IMR-90 (cell line): ENCODE results near the gene RHOBTB1.

ENCODE experiments used
- BHLHE40 ChIP-seq: fragments of 150-350 bp; IDR thresholded peaks from 2 replicates; pipeline ENCODE4 v1.6.1; 2016; ENCODE audit warnings: mild to moderate bottlenecking, low read depth, low read length
- CEBPB ChIP-seq: IDR thresholded peaks from 2 replicates; pipeline ENCODE4 v1.6.1; 2012; ENCODE audit warnings: low read depth, low read length, improper control_type of control experiment
- CTCF ChIP-seq: conservative IDR thresholded peaks from 2 replicates; pipeline ENCODE4 v1.5.1; 2012; ENCODE audit warnings: mild to moderate bottlenecking, low read depth, low read length, improper control_type of control experiment
- ELK1 ChIP-seq: fragments of 150-350 bp; IDR thresholded peaks from 2 replicates; pipeline ENCODE4 v1.6.1; 2016; ENCODE audit warnings: low read depth, mild to moderate bottlenecking, low read length, moderate library complexity, borderline replicate concordance
- MAFK ChIP-seq: IDR thresholded peaks from 2 replicates; pipeline ENCODE4 v1.6.1; 2012; ENCODE audit warnings: low read depth, low read length, improper control_type of control experiment
- MAZ ChIP-seq: IDR thresholded peaks from 2 replicates; pipeline ENCODE4 v1.6.1; 2012; ENCODE audit warnings: low read depth, mild to moderate bottlenecking, low read length, improper control_type of control experiment, moderate library complexity, borderline replicate concordance
- NFE2L2 ChIP-seq: fragments of 150-350 bp; IDR thresholded peaks from 2 replicates; pipeline ENCODE4 v1.6.1; 2016; ENCODE audit warnings: low read depth, mild to moderate bottlenecking, low read length
- POLR2A ChIP-seq: IDR thresholded peaks from 2 replicates; pipeline ENCODE4 v1.6.1; 2012; ENCODE audit warnings: mild to moderate bottlenecking, low read depth, low read length
- RCOR1 ChIP-seq: IDR thresholded peaks from 2 replicates; pipeline ENCODE4 v1.6.1; 2012; ENCODE audit warnings: mild to moderate bottlenecking, low read length, improper control_type of control experiment; ENCODE audit not compliant: insufficient replicate concordance
- RFX5 ChIP-seq: IDR thresholded peaks from 2 replicates; pipeline ENCODE4 v1.8.0; 2012; ENCODE audit warnings: low read depth, mild to moderate bottlenecking, low read length, moderate library complexity
- SMC3 ChIP-seq: fragments of 150-350 bp; IDR thresholded peaks from 2 replicates; pipeline ENCODE4 v1.6.1; 2016; ENCODE audit warnings: low read depth, mild to moderate bottlenecking, antibody characterized with exemption, low read length, moderate library complexity

- TF ChIP-seq CEBPB = no peak
- TF ChIP-seq CTCF = no peak
- TF ChIP-seq POLR2A = no peak
- TF ChIP-seq BHLHE40 = no peak
- no peak for TF ChIP-seq NFE2L2
- no peak for TF ChIP-seq MAFK
- no peak for TF ChIP-seq RCOR1
- no peak for TF ChIP-seq RFX5
- no peak for TF ChIP-seq MAZ
- no peak for TF ChIP-seq ELK1
- no peak for TF ChIP-seq SMC3
These were observed 35.1 kb downstream of the RHOBTB1 start for GRCh38 chr10:60908896-60909295.
